Measurements from ENCODE around the gene CALML3. TPM values are rescaled to one million over a fixed set of nuclear protein-coding genes. Genes with fewer than 3 reads are reported as not detected.
"Not testable (repeated sequence)": the region's sequence is repeated elsewhere in the genome, so short reads cannot be mapped to it uniquely, and the experiment has no call there.

CALML3 gene
- total RNA-seq, 1 experiment from 2014 or later, result not detected

DNA sequence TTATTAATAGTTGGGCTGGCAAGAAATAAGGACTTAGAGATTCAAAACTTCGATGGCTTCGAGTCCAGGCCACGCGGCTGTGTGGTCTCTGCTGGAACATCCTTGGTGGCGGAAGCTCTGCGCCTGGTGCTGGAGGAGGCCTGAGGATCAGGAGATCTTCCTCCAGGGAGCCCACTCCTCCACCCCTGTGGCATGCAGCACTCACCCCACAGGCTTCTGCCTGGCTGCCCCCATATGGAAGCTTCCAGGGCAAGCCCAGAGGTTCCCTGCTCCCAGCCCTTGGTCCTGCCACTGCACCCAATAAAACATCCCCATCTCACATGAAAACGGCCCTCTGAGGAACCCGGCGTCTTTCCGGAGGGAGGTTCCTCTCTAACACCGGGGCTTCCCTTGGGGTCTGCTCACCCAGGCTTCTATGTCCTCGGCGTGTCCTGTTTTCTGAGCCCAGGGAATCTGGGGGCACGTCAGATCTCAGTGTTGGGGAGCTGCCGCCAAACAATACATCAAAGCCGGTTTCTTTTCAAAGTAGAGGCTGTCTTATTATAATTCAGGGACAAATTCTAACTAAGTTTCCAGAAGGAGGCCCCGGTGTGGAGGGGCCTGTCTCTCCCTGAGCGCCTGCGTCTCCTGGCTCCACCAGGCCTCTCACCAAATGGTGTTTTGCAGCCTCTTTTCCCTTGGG is 32.4 kb downstream of the CALML3 start:
- no peaks in the 10 kb centered on the region for H3K36me3 ChIP-seq (ENCODE audit: control insufficient read depth, insufficient read depth, low read length)
- no peaks in the 10 kb centered on the region for H3K27me3 ChIP-seq (ENCODE audit: control insufficient read depth, insufficient read depth, low read length)
- TF ChIP-seq POLR2AphosphoS5 (IDR thresholded peaks at IDR 0.05; ENCODE audit: low read depth, low read length) (no peak), TCF7L2 (IDR thresholded peaks at IDR 0.05; ENCODE audit: low read depth, low read length) (no peak), CTCF (IDR thresholded peaks at IDR 0.05) (no peak), REST (IDR thresholded peaks at IDR 0.05; ENCODE audit: insufficient read depth in 1 of 2, low read depth in 2 of 2, low read length in 1 of 2) (no peak), SIN3A (IDR thresholded peaks at IDR 0.05; ENCODE audit: borderline replicate concordance, insufficient read depth, low read depth, low read length) (no peak)
- H3K9me3 ChIP-seq (ENCODE audit: control insufficient read depth, insufficient read depth, low read depth, low read length), result no peaks in the 10 kb centered on the region
- H3K4me3 ChIP-seq (ENCODE audit: low read depth in 2 of 2, low read length in 2 of 2), result no peak overlapping the region
- no peak for DNase-seq (ENCODE audit: low read depth, low spot score)
- peaks cover 6% of the 10 kb centered on the region; the same call in 1 of the 2 replicates for H3K4me1 ChIP-seq (ENCODE audit: control insufficient read depth, insufficient read depth, low read length)
- ChIA-PET CTCF (no interaction called here), POLR2A (no interaction called here)
- in situ Hi-C loops (cut with HindIII; ENCODE audit: low pct_unique_long_range_greater_than_20kb, low sequenced_read_pairs) (no loop called here), intact Hi-C loops (cut with micrococcal nuclease; ENCODE audit: unreplicated experiment) (no loop called here)
- no peak for ATAC-seq
- H3K27ac ChIP-seq (ENCODE audit: low read length), result no peak overlapping the region
- BruUV-seq (replicated peaks), result no TSS peak

- ATAC-seq (no peak), DNase-seq (ENCODE audit: low read depth, low spot score) (no peak)
- H3K9me3 ChIP-seq (ENCODE audit: control insufficient read depth, insufficient read depth, low read depth, low read length), result no peaks in the 10 kb centered on the region
- no peaks in the 10 kb centered on the region for H3K27me3 ChIP-seq (ENCODE audit: control insufficient read depth, insufficient read depth, low read length)
- H3K36me3 ChIP-seq (ENCODE audit: control insufficient read depth, insufficient read depth, low read length), result no peaks in the 10 kb centered on the region
- no peak for TF ChIP-seq CTCF (IDR thresholded peaks at IDR 0.05)
- TF ChIP-seq REST (IDR thresholded peaks at IDR 0.05; ENCODE audit: insufficient read depth in 1 of 2, low read depth in 2 of 2, low read length in 1 of 2), result no peak
- no peak for TF ChIP-seq POLR2AphosphoS5 (IDR thresholded peaks at IDR 0.05; ENCODE audit: low read depth, low read length)
- TF ChIP-seq TCF7L2 (IDR thresholded peaks at IDR 0.05; ENCODE audit: low read depth, low read length), result no peak
- CTCF ChIA-PET, result no interaction called here
- in situ Hi-C loops (cut with HindIII; ENCODE audit: low pct_unique_long_range_greater_than_20kb, low sequenced_read_pairs) (no loop called here), intact Hi-C loops (cut with micrococcal nuclease; ENCODE audit: unreplicated experiment) (no loop called here)
- no peak overlapping the region for H3K27ac ChIP-seq (ENCODE audit: low read length)
- POLR2A ChIA-PET, result no interaction called here
- peaks cover 6% of the 10 kb centered on the region; the same call in 1 of the 2 replicates for H3K4me1 ChIP-seq (ENCODE audit: control insufficient read depth, insufficient read depth, low read length)
- BruUV-seq (replicated peaks), result no TSS peak
- H3K4me3 ChIP-seq (ENCODE audit: low read depth in 2 of 2, low read length in 2 of 2), result no peak overlapping the region
Observed at GRCh38 chr10:5557799-5558771, 33.3 kb downstream of the CALML3 start.

DNA sequence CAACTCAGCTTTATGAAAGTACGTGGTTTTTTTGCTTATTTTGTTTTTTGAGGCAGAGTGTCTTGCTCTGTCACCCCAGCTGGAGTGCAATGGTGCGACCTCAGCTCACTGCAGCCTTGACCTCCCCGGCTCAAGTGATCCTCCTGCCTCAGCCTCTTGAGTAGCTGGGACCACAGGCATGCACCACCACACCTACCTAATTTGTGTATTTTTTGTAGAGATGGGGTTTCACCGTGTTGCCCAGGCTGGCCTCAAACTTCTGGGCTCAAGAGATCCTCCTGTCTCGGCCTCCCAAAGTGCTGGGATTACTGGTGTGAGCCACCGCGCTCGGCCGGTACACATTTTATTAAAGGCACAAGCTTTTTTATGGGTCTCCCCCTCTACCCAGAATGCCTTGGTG is 34.3 kb downstream of the CALML3 start:
- H3K27ac ChIP-seq (ENCODE audit: low read length); POLR2A ChIA-PET; intact Hi-C loops (cut with micrococcal nuclease; ENCODE audit: unreplicated experiment); in situ Hi-C loops (cut with HindIII; ENCODE audit: low pct_unique_long_range_greater_than_20kb, low sequenced_read_pairs); ATAC-seq; H3K9me3 ChIP-seq (ENCODE audit: control insufficient read depth, insufficient read depth, low read depth, low read length); H3K4me1 ChIP-seq (ENCODE audit: control insufficient read depth, insufficient read depth, low read length); H3K4me3 ChIP-seq (ENCODE audit: low read depth in 2 of 2, low read length in 2 of 2); H3K27me3 ChIP-seq (ENCODE audit: control insufficient read depth, insufficient read depth, low read length); DNase-seq (ENCODE audit: low read depth, low spot score); BruUV-seq (replicated peaks); H3K36me3 ChIP-seq (ENCODE audit: control insufficient read depth, insufficient read depth, low read length): not testable (repeated sequence)
- CTCF ChIA-PET, result interaction anchor here (0.5 kb wide), 1 partner anchor 10 kb away, joined by 3 read pairs; no protein-coding TSS in a partner anchor
